Measurements from ENCODE around the gene MTMR12. TPM values are rescaled to one million over a fixed set of nuclear protein-coding genes. Genes with fewer than 3 reads are reported as not detected.
"Not testable (repeated sequence)": the region's sequence is repeated elsewhere in the genome, so short reads cannot be mapped to it uniquely, and the experiment has no call there.

The MTMR12 gene
- total and polyA plus RNA-seq, 2 of the 4 experiments (the other 2 are of a cell fraction): 11.1 to 21.3 TPM

GRCh38 chr5:32208837-32209236, 103.9 kb downstream of the MTMR12 start:
- H3K23ac ChIP-seq (ENCODE audit: low read depth, low read length); H2BK5ac ChIP-seq (ENCODE audit: low read depth, low read length, poor library complexity, severe bottlenecking); DNase-seq; H3K9me1 ChIP-seq (ENCODE audit: insufficient read depth, low read length); H3K27ac ChIP-seq (ENCODE audit: insufficient read depth, low read length); CTCF ChIA-PET; H3K56ac ChIP-seq (ENCODE audit: extremely low read depth, insufficient read depth, low read length); in situ Hi-C loops (cut with MboI; ENCODE audit: low sequenced_read_pairs); H4K91ac ChIP-seq (ENCODE audit: insufficient read depth, low read depth, low read length); H3K9ac ChIP-seq (ENCODE audit: low read depth, low read length); H2BK20ac ChIP-seq (ENCODE audit: low read depth, low read length); H3K9me3 ChIP-seq (ENCODE audit: control insufficient read depth, insufficient read depth, low read length); H3K4ac ChIP-seq (ENCODE audit: low read depth, low read length); H3K4me1 ChIP-seq (ENCODE audit: control insufficient read depth, insufficient read depth, low read length); H2AK9ac ChIP-seq (replicated peaks; ENCODE audit: low read depth, low read length, poor library complexity); H3K4me2 ChIP-seq (ENCODE audit: low read depth, low read length); H2AFZ ChIP-seq (replicated peaks; ENCODE audit: low read length, poor library complexity); H3K4me3 ChIP-seq (ENCODE audit: insufficient read depth, low read depth, low read length); H2BK120ac ChIP-seq (ENCODE audit: low read depth, low read length); ATAC-seq (ENCODE audit: low read depth); H3K79me1 ChIP-seq (ENCODE audit: low read depth in 1 of 2, low read length in 2 of 2); POLR2A ChIA-PET (ENCODE audit: unreplicated experiment); H4K20me1 ChIP-seq (ENCODE audit: insufficient read depth, low read length); H4K5ac ChIP-seq (ENCODE audit: low read depth, low read length); H3K36me3 ChIP-seq (ENCODE audit: control insufficient read depth, insufficient read depth, low read length); BruUV-seq (replicated peaks); H2BK15ac ChIP-seq (ENCODE audit: low read depth, low read length); H2AK5ac ChIP-seq (ENCODE audit: low read depth, low read length); H3K27me3 ChIP-seq (ENCODE audit: control insufficient read depth, insufficient read depth, low read length); dilution Hi-C loops (cut with HindIII; ENCODE audit: low sequenced_read_pairs, unreplicated experiment); H3K18ac ChIP-seq (ENCODE audit: low read depth, low read length); intact Hi-C loops (cut with micrococcal nuclease); H4K8ac ChIP-seq (ENCODE audit: low read depth in 2 of 2, low read length in 2 of 2); H3K14ac ChIP-seq (replicated peaks; ENCODE audit: low read depth, low read length): not testable (repeated sequence)
- no CpG with 5 or more reads among the region's 31 CpGs for WGBS, 2 experiments (ENCODE audit: extremely low coverage in 2 of 2, insufficient read length in 1 of 2)

All from IMR-90 (cell line).